H1 (cell line): ENCODE results near the gene NFKBIL1. TPM values are rescaled to one million over a fixed set of nuclear protein-coding genes. Genes with fewer than 3 reads are reported as not detected.

Experiments
- CTCF ChIA-PET: fragments of 300-600 bp; sonication (Branson Sonifier 250); formaldehyde crosslinking; loops from one replicate; lab custom pipeline; 2021; ENCODE audit not compliant: partially characterized antibody; lab: Charles Lee
- POLR2A ChIA-PET: fragments of 300-600 bp; sonication (Branson Sonifier 250); formaldehyde crosslinking; loops from one replicate; lab custom pipeline; 2021; ENCODE audit warnings: inconsistent platforms; ENCODE audit not compliant: partially characterized antibody; lab: Charles Lee
- DNase-seq, 2 experiments: peaks; one replicate each; pipeline versions ENCODE4 v3.0.0 to v3.0.0-alpha.2; 2010 to 2022; ENCODE audit warnings: low spot score in 2 of 2, low read depth in 1 of 2, mixed read lengths in 1 of 2
- FAIRE-seq: peaks from 2 replicates; lab custom pipeline; 2011; peaks lifted over from hg19 to GRCh38; lab: Jason Lieb, UNC
- H2AFZ ChIP-seq: 2 replicates; pipeline ENCODE4 v1.8.1; 2012; ENCODE audit warnings: low read length, inconsistent platforms
- H2AK5ac ChIP-seq: 2 replicates; pipeline ENCODE4 v1.6.1; 2013; ENCODE audit warnings: low read depth, low read length
- H2BK120ac ChIP-seq: replicated peaks from 2 replicates; pipeline ENCODE3; 2013; ENCODE audit warnings: low read depth, low read length, inconsistent platforms
- H2BK12ac ChIP-seq: 2 replicates; pipeline ENCODE4 v1.6.1; 2013; ENCODE audit warnings: low read depth, low read length
- H2BK15ac ChIP-seq: 2 replicates; pipeline ENCODE4 v1.6.1; 2013; ENCODE audit warnings: low read length
- H2BK20ac ChIP-seq: 2 replicates; pipeline ENCODE4 v1.6.1; 2013; ENCODE audit warnings: low read length
- H2BK5ac ChIP-seq: 2 replicates; pipeline ENCODE4 v1.6.1; 2013; ENCODE audit warnings: low read depth, low read length
- H3K14ac ChIP-seq: 2 replicates; pipeline ENCODE4 v1.6.1; 2013; ENCODE audit warnings: inconsistent platforms; ENCODE audit not compliant: insufficient read length
- H3K18ac ChIP-seq: 2 replicates; pipeline ENCODE4 v1.6.1; 2013; ENCODE audit warnings: low read length; ENCODE audit errors: extremely low read depth
- H3K23ac ChIP-seq: 2 replicates; pipeline ENCODE4 v1.6.1; 2013; ENCODE audit warnings: inconsistent platforms; ENCODE audit not compliant: insufficient read length
- H3K23me2 ChIP-seq: 2 replicates; pipeline ENCODE4 v1.6.1; 2013; ENCODE audit warnings: low read depth, low read length
- H3K27ac ChIP-seq: 2 replicates; pipeline ENCODE4 v1.6.1; 2011; ENCODE audit warnings: low read depth, low read length, inconsistent platforms
- H3K27me3 ChIP-seq, 4 experiments: replicated peaks in 1 of 4; 1 replicate in 1 of 4; 2 replicates in 3 of 4; pipeline versions ENCODE4 v1.6.1 to v1.8.1; 2011 to 2013; ENCODE audit warnings: low read length in 3 of 4, mild to moderate bottlenecking in 3 of 4, inconsistent platforms in 2 of 4, mixed read lengths in 2 of 4, moderate library complexity in 1 of 4; ENCODE audit not compliant: control insufficient read depth in 3 of 4, insufficient read depth in 3 of 4; ENCODE audit errors: extremely low read depth in 1 of 4
- H3K36me3 ChIP-seq, 4 experiments: 2 replicates each; pipeline versions ENCODE4 v1.6.1 to v1.8.1; 2011 to 2013; ENCODE audit warnings: mild to moderate bottlenecking in 4 of 4, low read length in 3 of 4, moderate library complexity in 2 of 4, control low read depth in 1 of 4, inconsistent platforms in 1 of 4; ENCODE audit not compliant: insufficient read depth in 4 of 4, control insufficient read depth in 2 of 4
- H3K4ac ChIP-seq: replicated peaks from 2 replicates; pipeline ENCODE3; 2013; ENCODE audit warnings: low read length, low read depth, mixed read lengths, inconsistent platforms; ENCODE audit not compliant: insufficient read length
- H3K4me1 ChIP-seq, 4 experiments: replicated peaks in 1 of 4; 1 replicate in 1 of 4; 2 replicates in 3 of 4; pipeline versions ENCODE4 v1.6.1 to v1.8.1; 2011 to 2013; ENCODE audit warnings: low read length in 3 of 4, inconsistent platforms in 2 of 4, mixed read lengths in 1 of 4; ENCODE audit not compliant: insufficient read depth in 4 of 4, control insufficient read depth in 3 of 4
- H3K4me2 ChIP-seq, 2 experiments: 2 replicates each; pipeline versions ENCODE4 v1.6.1 to v1.8.1; 2011 to 2013; ENCODE audit warnings: low read depth in 2 of 2, low read length in 2 of 2, control low read depth in 1 of 2, inconsistent platforms in 1 of 2, mild to moderate bottlenecking in 1 of 2; ENCODE audit not compliant: insufficient read depth in 1 of 2
- H3K4me3 ChIP-seq, 4 experiments: fragments of 200-600, 300-600 bp in 1 of 4; sonication (generic), shearing (Covaris generic), sonication (Bioruptor Twin) in 1 of 4; 2 replicates each; pipeline versions ENCODE4 v1.5.1 to v1.8.1; 2011 to 2016; ENCODE audit warnings: low read length in 4 of 4, low read depth in 3 of 4, control low read depth in 2 of 4, inconsistent platforms in 2 of 4, mild to moderate bottlenecking in 2 of 4, mixed read lengths in 1 of 4, moderate library complexity in 1 of 4; ENCODE audit not compliant: insufficient read depth in 2 of 4; ENCODE audit errors: extremely low read depth in 1 of 4
- H3K56ac ChIP-seq: replicated peaks from 2 replicates; pipeline ENCODE3; 2013; ENCODE audit warnings: low read depth, mild to moderate bottlenecking, mixed read lengths, low read length, inconsistent platforms; ENCODE audit not compliant: insufficient read length
- H3K79me1 ChIP-seq: 2 replicates; pipeline ENCODE4 v1.6.1; 2013; ENCODE audit warnings: low read depth, low read length, control low read depth
- H3K79me2 ChIP-seq, 2 experiments: 2 replicates each; pipeline versions ENCODE4 v1.6.1 to v1.8.1; 2012 to 2013; ENCODE audit warnings: low read length in 2 of 2, mild to moderate bottlenecking in 2 of 2, inconsistent platforms in 1 of 2; ENCODE audit not compliant: insufficient read depth in 2 of 2, control insufficient read depth in 1 of 2
- H3K9ac ChIP-seq, 4 experiments: replicated peaks in 1 of 4; 1 replicate in 1 of 4; 2 replicates in 3 of 4; pipeline versions ENCODE4 v1.6.1 to v1.8.1; 2011 to 2013; ENCODE audit warnings: low read depth in 3 of 4, low read length in 3 of 4, control low read depth in 2 of 4, mild to moderate bottlenecking in 2 of 4, moderate library complexity in 2 of 4, inconsistent platforms in 1 of 4; ENCODE audit errors: extremely low read depth in 1 of 4
- H3K9me3 ChIP-seq, 2 experiments: 2 replicates each; pipeline versions ENCODE4 v1.6.1 to v1.8.1; 2012 to 2013; ENCODE audit warnings: mild to moderate bottlenecking in 2 of 2, moderate library complexity in 2 of 2, control low read depth in 1 of 2, inconsistent platforms in 1 of 2, low read depth in 1 of 2, low read length in 1 of 2, mixed read lengths in 1 of 2; ENCODE audit not compliant: insufficient read depth in 2 of 2
- H4K20me1 ChIP-seq, 2 experiments: replicated peaks in 1 of 2; 2 replicates each; pipeline versions ENCODE3 to v1.8.1; 2011 to 2013; ENCODE audit warnings: inconsistent platforms in 2 of 2, low read length in 2 of 2, mild to moderate bottlenecking in 1 of 2; ENCODE audit not compliant: insufficient read depth in 2 of 2, control insufficient read depth in 1 of 2
- H4K5ac ChIP-seq: 2 replicates; pipeline ENCODE4 v1.6.1; 2013; ENCODE audit warnings: low read length, low read depth, mixed read lengths, inconsistent platforms; ENCODE audit not compliant: insufficient read length
- H4K8ac ChIP-seq: 2 replicates; pipeline ENCODE4 v1.8.0; 2013; ENCODE audit warnings: mild to moderate bottlenecking, moderate library complexity, low read length, inconsistent platforms; ENCODE audit not compliant: insufficient read depth; ENCODE audit errors: extremely low read depth
- H4K91ac ChIP-seq: replicated peaks from 2 replicates; pipeline ENCODE3; 2013; ENCODE audit warnings: low read length, mixed read lengths, inconsistent platforms; ENCODE audit not compliant: insufficient read length
- POLR2A ChIP-seq, 2 experiments: IDR thresholded peaks; 1 replicate in 1 of 2; 2 replicates in 1 of 2; pipeline ENCODE4 v1.6.1; 2011; ENCODE audit warnings: low read depth in 2 of 2, low read length in 2 of 2, mild to moderate bottlenecking in 2 of 2; ENCODE audit errors: control extremely low read depth in 1 of 2
- RNF2 ChIP-seq: fragments of 200-900, 300-1000 bp; sonication (generic); IDR thresholded peaks from 2 replicates; pipeline ENCODE4 v1.7.1; 2016; ENCODE audit warnings: borderline replicate concordance, low read depth, mild to moderate bottlenecking, antibody characterized with exemption, low read length; ENCODE audit not compliant: poor library complexity, severe bottlenecking; ENCODE audit errors: missing control alignments
- WGBS, 2 experiments: shearing (Covaris generic) in 1 of 2; methylation state at CpG; one replicate each; pipeline versions ENCODE4 v1.1.6 to v1.1.7; 2013 to 2015; ENCODE audit warnings: low lambda C conversion rate in 2 of 2, mixed read lengths in 2 of 2, inconsistent platforms in 1 of 2, low coverage in 1 of 2, missing lambda C conversion rate in 1 of 2; ENCODE audit not compliant: insufficient replicate concordance in 2 of 2, insufficient coverage in 1 of 2, insufficient read length in 1 of 2; ENCODE audit errors: extremely low coverage in 1 of 2, missing lambda C conversion rate in 1 of 2; 5-methylcytosine and 5-hydroxymethylcytosine counted together
- polyA plus RNA-seq, 7 experiments: library from polyadenylated mRNA; depleted of rRNA in 3 of 7; stranded (reverse) in 5 of 7; unstranded in 2 of 7; fragments of >200 nt in 5 of 7; fragments of 200-250 nt in 2 of 7; gene quantifications; 1 replicate in 5 of 7; 2 replicates in 1 of 7; 4 replicates in 1 of 7; pipeline versions ENCODE4 v1.2.1 to v1.2.3, GENCODE V29; 2011 to 2013; ENCODE audit warnings: missing spikeins in 2 of 7, mixed read lengths in 2 of 7
- total RNA-seq: library from RNA; stranded (reverse); fragmentation: NEBNext Ultra II Directional; extraction: Animal tissue kit (Norgen Biotek cat#: 25700); gene quantifications from 2 replicates; pipeline ENCODE4 v1.2.1, GENCODE V29; 2021

Gene NFKBIL1
- total and polyA plus RNA-seq, 2 of the 8 experiments (the other 6 are each of a cell fraction or from before 2014, with no cell fraction given): 7.5 to 11.2 TPM

- no peak overlapping the region for H2BK120ac ChIP-seq
- H3K79me1 ChIP-seq: peaks cover 10% of the 10 kb centered on the region; the same call in 1 of the 2 replicates
- ChIA-PET CTCF (interaction anchor here (0.6 to 1.8 kb wide), 6 partner anchors 8 to 66 kb away, joined by 3 to 6 read pairs (median 4); partner anchors contain the start of gene ATP6V1G2), POLR2A (interaction anchor here (0.8 to 18.4 kb wide), 24 partner anchors 9 to 360 kb away, joined by 3 to 428 read pairs (median 5); partner anchors contain the start of genes ATP6V1G2, BAG6, DDX39B and NFKBIL1)
- DNase-seq (no peak), FAIRE-seq (no peak)
- no peak overlapping the region for H3K14ac ChIP-seq
- peaks cover 35 to 41% of the 10 kb centered on the region in 2 experiments for H4K20me1 ChIP-seq
- H2BK20ac ChIP-seq: no peak overlapping the region
- H3K18ac ChIP-seq: no peak overlapping the region
- TF ChIP-seq POLR2A (IDR thresholded peaks at IDR 0.05; ENCODE audit: control extremely low read depth in 1 of 2, low read depth in 2 of 2, low read length in 2 of 2) (peak in 1 of 2 experiments; percentile 47; a peak in 1 of 3 replicates), RNF2 (no peak)
- peaks cover 60 to 79% (median 68%) of the 10 kb centered on the region in 4 experiments for H3K36me3 ChIP-seq
- no peaks in the 10 kb centered on the region for H3K23me2 ChIP-seq
- H2BK12ac ChIP-seq: no peak overlapping the region
- no peak overlapping the region for H3K4me3 ChIP-seq
- H3K23ac ChIP-seq: no peak overlapping the region
- H3K9ac ChIP-seq: no peak overlapping the region
- no peak overlapping the region for H4K5ac ChIP-seq
- no peak overlapping the region for H3K56ac ChIP-seq
- peaks cover 4 to 27% of the 10 kb centered on the region in 2 experiments; a peak in 3 of 4 replicates for H3K79me2 ChIP-seq
- H3K9me3 ChIP-seq: no peaks in the 10 kb centered on the region
- H3K27me3 ChIP-seq: no peaks in the 10 kb centered on the region
- no peak overlapping the region for H4K91ac ChIP-seq
- WGBS, 2 experiments: 74% methylated on average over 9 of the region's 9 CpGs; no CpG with 5 or more reads in 1 of the 2 experiments
- no peak overlapping the region for H3K27ac ChIP-seq
- no peak overlapping the region for H2BK5ac ChIP-seq
- no peak overlapping the region for H3K4ac ChIP-seq
- H3K4me2 ChIP-seq: no peak overlapping the region
- no peak overlapping the region for H4K8ac ChIP-seq
- peaks cover 1 to 5% (median 4%) of the 10 kb centered on the region in 4 experiments; a peak in 4 of 7 replicates for H3K4me1 ChIP-seq
- H2AK5ac ChIP-seq: no peak overlapping the region
- H2AFZ ChIP-seq: no peak overlapping the region
- no peak overlapping the region for H2BK15ac ChIP-seq
Observed at GRCh38 chr6:31531771-31532643, 15.4 kb upstream of the NFKBIL1 start.
